ENCODE measurements around the gene VWA8. TPM values are rescaled to one million over a fixed set of nuclear protein-coding genes. Genes with fewer than 3 reads are reported as not detected.

VWA8 gene
- polyA plus RNA-seq, 1 of the 3 experiments (the other 2 are of a cell fraction) = 5.5 TPM

GRCh38 chr13:41791056-41791455 lies 169.9 kb downstream of the VWA8 start:
- H3K9me2 ChIP-seq = no peaks in the 10 kb centered on the region; the same call in 1 of the 2 replicates
- no peak overlapping the region for H3K9ac ChIP-seq
- H3K27ac ChIP-seq (ENCODE audit: low read depth in 2 of 2, low read length in 1 of 2) = no peak overlapping the region
- H3K4me1 ChIP-seq (ENCODE audit: control insufficient read depth in 1 of 2, insufficient read depth in 2 of 2, low read depth in 1 of 2, low read length in 1 of 2) = no peaks in the 10 kb centered on the region
- no peaks in the 10 kb centered on the region for H3K27me3 ChIP-seq (ENCODE audit: insufficient read depth)
- H4K20me1 ChIP-seq (ENCODE audit: insufficient read depth) = no peaks in the 10 kb centered on the region
- no peaks in the 10 kb centered on the region for H3K9me3 ChIP-seq
- TF ChIP-seq MEF2A (IDR thresholded peaks at IDR 0.05; ENCODE audit: borderline replicate concordance, low read depth) = no peak
- no peak for TF ChIP-seq FOXM1 (IDR thresholded peaks at IDR 0.05; ENCODE audit: low read depth)
- TF ChIP-seq GABPA (IDR thresholded peaks at IDR 0.05; ENCODE audit: low read depth) = no peak
- TF ChIP-seq ZBTB33 (IDR thresholded peaks at IDR 0.05; ENCODE audit: borderline replicate concordance, low read depth) = no peak
- no peak for TF ChIP-seq FOSL2 (IDR thresholded peaks at IDR 0.05; ENCODE audit: borderline replicate concordance, low read depth)
- TF ChIP-seq RFX5 (IDR thresholded peaks at IDR 0.05; ENCODE audit: low read length) = no peak
- TF ChIP-seq EP300 (IDR thresholded peaks at IDR 0.05; ENCODE audit: borderline replicate concordance in 1 of 2, low read depth in 1 of 2, low read length in 1 of 2) = no peak
- TF ChIP-seq EZH2phosphoT487 (IDR thresholded peaks at IDR 0.05; ENCODE audit: borderline replicate concordance, low read depth) = no peak
- TF ChIP-seq RCOR1 (IDR thresholded peaks at IDR 0.05; ENCODE audit: low read length) = no peak
- TF ChIP-seq REST (IDR thresholded peaks at IDR 0.05; ENCODE audit: low read depth, low read length) = no peak
- no peak for TF ChIP-seq TAF1 (IDR thresholded peaks at IDR 0.05; ENCODE audit: borderline replicate concordance, low read depth, low read length)
- no peak for TF ChIP-seq JUND (IDR thresholded peaks at IDR 0.05)
- ChIA-PET CTCF (no interaction called here), POLR2A (no interaction called here)
- H2AFZ ChIP-seq (ENCODE audit: low read depth) = no peak overlapping the region
- peaks cover 4 to 8% of the 10 kb centered on the region in 2 experiments for H3K36me3 ChIP-seq (replicated peaks in 1 of 2; ENCODE audit: control insufficient read depth in 1 of 2, insufficient read depth in 2 of 2, low read length in 1 of 2)
- H3K79me2 ChIP-seq (ENCODE audit: insufficient read depth) = no peaks in the 10 kb centered on the region
- H3F3A ChIP-seq (replicated peaks; ENCODE audit: insufficient read depth) = no peaks in the 10 kb centered on the region
- H3K4me3 ChIP-seq (ENCODE audit: low read depth in 2 of 2, low read length in 1 of 2) = no peak overlapping the region
- H3K4me2 ChIP-seq = no peak overlapping the region
- DNase-seq = no peak

DNA sequence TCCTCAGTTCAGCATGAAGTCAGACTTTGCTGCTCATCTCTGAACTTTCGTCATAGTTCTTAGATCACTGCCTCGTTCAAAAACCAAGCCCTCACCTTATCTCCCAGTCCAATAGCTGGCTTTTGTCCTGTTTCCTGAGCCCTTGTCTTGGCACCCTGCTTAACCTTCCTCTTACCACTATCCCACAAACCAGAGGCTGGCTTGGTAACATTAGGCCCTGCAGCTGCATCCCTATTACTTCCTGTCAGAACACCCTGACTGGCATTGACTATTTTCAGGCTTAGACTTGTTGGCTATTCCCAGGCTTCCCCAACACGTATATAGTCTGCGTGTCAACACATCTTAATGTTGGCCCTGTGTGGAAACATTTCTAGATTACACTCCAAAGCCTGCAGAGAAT lies 172.4 kb downstream of the VWA8 start:
- no peak overlapping the region for H3K27ac ChIP-seq (ENCODE audit: low read depth in 2 of 2, low read length in 1 of 2)
- POLR2A ChIA-PET = no interaction called here
- H3K9me2 ChIP-seq = no peaks in the 10 kb centered on the region; the same call in 1 of the 2 replicates
- no peaks in the 10 kb centered on the region for H3K79me2 ChIP-seq (ENCODE audit: insufficient read depth)
- peaks cover 4% of the 10 kb centered on the region for H3F3A ChIP-seq (replicated peaks; ENCODE audit: insufficient read depth)
- H2AFZ ChIP-seq (ENCODE audit: low read depth) = no peak overlapping the region
- no peaks in the 10 kb centered on the region for H4K20me1 ChIP-seq (ENCODE audit: insufficient read depth)
- H3K36me3 ChIP-seq (replicated peaks in 1 of 2; ENCODE audit: control insufficient read depth in 1 of 2, insufficient read depth in 2 of 2, low read length in 1 of 2) = peaks cover 4 to 8% of the 10 kb centered on the region in 2 experiments
- 94% methylated on average over 4 of the region's 4 CpGs for WGBS (ENCODE audit: low lambda C conversion rate)
- no peaks in the 10 kb centered on the region for H3K4me1 ChIP-seq (ENCODE audit: control insufficient read depth in 1 of 2, insufficient read depth in 2 of 2, low read depth in 1 of 2, low read length in 1 of 2)
- no peak for TF ChIP-seq MEF2A (IDR thresholded peaks at IDR 0.05; ENCODE audit: borderline replicate concordance, low read depth)
- TF ChIP-seq PBX3 (IDR thresholded peaks at IDR 0.05) = no peak
- TF ChIP-seq USF1 (IDR thresholded peaks at IDR 0.05; ENCODE audit: borderline replicate concordance, low read depth) = no peak
- no peak for TF ChIP-seq NRF1 (IDR thresholded peaks at IDR 0.05; ENCODE audit: low read depth, low read length)
- TF ChIP-seq REST (IDR thresholded peaks at IDR 0.05; ENCODE audit: low read depth, low read length) = no peak
- no peak for TF ChIP-seq FOSL2 (IDR thresholded peaks at IDR 0.05; ENCODE audit: borderline replicate concordance, low read depth)
- no peak for TF ChIP-seq TEAD4 (IDR thresholded peaks at IDR 0.05; ENCODE audit: borderline replicate concordance, insufficient read depth)
- DNase-seq = no peak
- no peak overlapping the region for H3K4me2 ChIP-seq
- H3K9ac ChIP-seq = no peak overlapping the region
- no peaks in the 10 kb centered on the region for H3K9me3 ChIP-seq
- H3K27me3 ChIP-seq (ENCODE audit: insufficient read depth) = no peaks in the 10 kb centered on the region
- no peak overlapping the region for H3K4me3 ChIP-seq (ENCODE audit: low read depth in 2 of 2, low read length in 1 of 2)
- CTCF ChIA-PET = interaction anchor here (1.4 to 1.6 kb wide), 2 partner anchors 15 to 120 kb away, joined by 3 to 4 read pairs; no protein-coding TSS in a partner anchor
